ENCODE measurements around the gene CWF19L1.
"Not testable (repeated sequence)": the region's sequence is repeated elsewhere in the genome, so short reads cannot be mapped to it uniquely, and the experiment has no call there.

CWF19L1 gene

DNA sequence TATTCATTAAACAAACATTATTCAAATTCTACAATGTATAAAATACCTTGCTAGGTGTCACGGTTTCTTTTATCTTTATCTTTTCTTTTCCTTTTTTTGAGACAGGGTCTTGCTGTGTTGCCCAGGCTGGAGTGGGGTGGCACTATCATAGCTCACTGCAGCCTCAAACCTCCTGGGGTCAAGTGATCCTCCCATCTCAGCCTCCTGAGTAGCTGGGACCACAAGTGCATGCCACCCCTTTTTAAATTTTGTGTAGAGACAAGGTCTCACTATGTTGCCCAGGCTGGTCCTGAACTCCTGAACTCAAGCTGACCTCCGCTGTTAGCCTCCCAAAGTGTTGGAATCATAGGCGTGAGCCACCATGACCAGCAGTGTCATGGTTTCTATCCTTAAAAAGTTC lies 37.0 kb upstream of the CWF19L1 start:
- Histone ChIP-seq H3K4me1 (ENCODE audit: control insufficient read depth in 1 of 2, insufficient read depth in 1 of 2, low read depth in 1 of 2, low read length in 1 of 2) (no peaks in the 10 kb centered on the region), H3K4me3 (ENCODE audit: low read depth in 1 of 2, low read length in 1 of 2) (no peak overlapping the region), H3K36me3 (no peaks in the 10 kb centered on the region), H3K27me3 (peaks cover 56% of the 10 kb centered on the region), H3K27ac (no peak overlapping the region), H3K9me3 (no peaks in the 10 kb centered on the region)
- TF ChIP-seq, protein P1, sequence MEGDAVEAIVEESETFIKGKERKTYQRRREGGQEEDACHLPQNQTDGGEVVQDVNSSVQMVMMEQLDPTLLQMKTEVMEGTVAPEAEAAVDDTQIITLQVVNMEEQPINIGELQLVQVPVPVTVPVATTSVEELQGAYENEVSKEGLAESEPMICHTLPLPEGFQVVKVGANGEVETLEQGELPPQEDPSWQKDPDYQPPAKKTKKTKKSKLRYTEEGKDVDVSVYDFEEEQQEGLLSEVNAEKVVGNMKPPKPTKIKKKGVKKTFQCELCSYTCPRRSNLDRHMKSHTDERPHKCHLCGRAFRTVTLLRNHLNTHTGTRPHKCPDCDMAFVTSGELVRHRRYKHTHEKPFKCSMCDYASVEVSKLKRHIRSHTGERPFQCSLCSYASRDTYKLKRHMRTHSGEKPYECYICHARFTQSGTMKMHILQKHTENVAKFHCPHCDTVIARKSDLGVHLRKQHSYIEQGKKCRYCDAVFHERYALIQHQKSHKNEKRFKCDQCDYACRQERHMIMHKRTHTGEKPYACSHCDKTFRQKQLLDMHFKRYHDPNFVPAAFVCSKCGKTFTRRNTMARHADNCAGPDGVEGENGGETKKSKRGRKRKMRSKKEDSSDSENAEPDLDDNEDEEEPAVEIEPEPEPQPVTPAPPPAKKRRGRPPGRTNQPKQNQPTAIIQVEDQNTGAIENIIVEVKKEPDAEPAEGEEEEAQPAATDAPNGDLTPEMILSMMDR (IDR thresholded peaks at IDR 0.05): no peak

DNA sequence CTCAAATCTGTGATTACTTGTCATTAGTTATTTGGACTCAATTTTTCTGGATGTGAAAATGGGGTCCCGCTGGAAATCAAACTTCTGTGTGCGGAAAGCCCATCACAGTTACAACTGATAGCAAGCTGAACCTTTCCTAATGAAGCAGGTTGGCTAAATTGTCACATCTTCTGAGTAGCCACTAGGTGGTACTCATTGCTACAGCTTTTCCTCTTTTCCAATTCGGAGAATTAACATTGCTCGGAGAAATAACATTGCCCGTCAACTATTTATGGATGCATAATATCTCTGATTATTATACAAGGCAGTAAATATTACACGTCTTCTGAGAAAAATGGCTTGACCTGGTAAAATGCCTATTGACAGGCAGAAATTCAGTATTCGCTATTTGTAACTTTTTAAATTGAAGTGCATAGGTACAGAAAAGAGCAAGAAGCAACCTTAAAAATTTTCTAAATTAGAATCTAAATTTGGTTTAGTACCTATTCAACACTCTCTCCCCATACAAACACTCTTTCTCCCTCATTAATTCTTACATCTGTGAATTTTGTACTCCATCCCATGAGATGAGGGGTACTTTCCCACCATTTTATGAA lies 36.4 kb upstream of the CWF19L1 start:
- H3K4me3 ChIP-seq (ENCODE audit: low read depth in 1 of 2, low read length in 1 of 2): no peak overlapping the region
- H3K27ac ChIP-seq: no peak overlapping the region
- no peaks in the 10 kb centered on the region for H3K4me1 ChIP-seq (ENCODE audit: control insufficient read depth in 1 of 2, insufficient read depth in 1 of 2, low read depth in 1 of 2, low read length in 1 of 2)
- TF ChIP-seq, protein P1 (IDR thresholded peaks at IDR 0.05): peak; percentile 39
- H3K27me3 ChIP-seq: peaks cover 53% of the 10 kb centered on the region
- no peaks in the 10 kb centered on the region for H3K36me3 ChIP-seq
- no peaks in the 10 kb centered on the region for H3K9me3 ChIP-seq

DNA sequence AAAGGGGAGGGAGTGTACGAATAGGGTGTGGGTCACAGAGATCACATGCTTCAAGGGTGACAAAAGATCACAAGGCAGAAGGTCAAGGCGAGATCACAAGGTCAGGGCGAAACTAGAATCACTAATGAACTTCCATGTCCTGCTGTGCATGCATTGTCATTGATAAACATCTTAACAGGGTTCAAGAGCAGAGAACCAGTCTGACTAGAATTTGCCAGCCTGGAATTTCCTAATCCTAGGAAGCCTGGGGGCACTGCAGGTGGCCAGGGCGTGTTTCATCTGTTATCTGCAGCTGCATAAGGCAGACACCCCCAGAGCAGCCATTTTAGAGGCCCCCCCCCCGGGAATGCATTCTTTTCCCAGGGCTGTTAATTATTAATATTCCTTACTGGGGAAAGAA lies 33.7 kb upstream of the CWF19L1 start:
- H3K36me3 ChIP-seq, H3K27ac ChIP-seq: not testable (repeated sequence)

DNA sequence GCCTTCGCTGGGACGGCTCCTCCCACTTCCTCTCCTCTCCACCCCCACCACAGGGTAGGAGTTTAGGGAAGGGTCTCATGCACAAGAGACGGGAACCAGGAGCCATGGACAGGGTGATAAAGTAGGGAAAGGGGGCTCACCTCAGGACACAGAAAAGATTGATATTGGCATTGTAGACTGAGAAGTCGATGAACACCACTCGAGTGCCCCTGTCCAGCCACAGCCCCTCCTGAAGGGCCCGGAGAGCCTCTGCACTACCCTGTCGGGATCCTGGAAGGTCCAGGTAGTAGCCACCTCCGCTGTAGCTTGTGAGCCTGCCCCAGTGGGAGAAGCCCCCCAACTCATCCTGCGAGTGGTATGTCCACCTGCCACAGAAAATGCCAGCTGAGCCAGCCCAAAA lies 29.8 kb upstream of the CWF19L1 start:
- H3K36me3 ChIP-seq: no peaks in the 10 kb centered on the region
- H3K4me3 ChIP-seq (ENCODE audit: low read depth in 1 of 2, low read length in 1 of 2): no peak overlapping the region
- no peak overlapping the region for H3K27ac ChIP-seq
- TF ChIP-seq, protein P1 (IDR thresholded peaks at IDR 0.05): no peak
- peaks cover 47% of the 10 kb centered on the region for H3K27me3 ChIP-seq
- H3K9me3 ChIP-seq: no peaks in the 10 kb centered on the region
- H3K4me1 ChIP-seq (ENCODE audit: control insufficient read depth in 1 of 2, insufficient read depth in 1 of 2, low read depth in 1 of 2, low read length in 1 of 2): peaks cover under 1 to 2% of the 10 kb centered on the region in 2 experiments

More for the DNA sequence above, 33.7 kb upstream of the CWF19L1 start:
- H3K9me3 ChIP-seq; H3K4me1 ChIP-seq (ENCODE audit: control insufficient read depth in 1 of 2, insufficient read depth in 1 of 2, low read depth in 1 of 2, low read length in 1 of 2); H3K4me3 ChIP-seq (ENCODE audit: low read depth in 1 of 2, low read length in 1 of 2): not testable (repeated sequence)
- peaks cover 61% of the 10 kb centered on the region for H3K27me3 ChIP-seq

DNA sequence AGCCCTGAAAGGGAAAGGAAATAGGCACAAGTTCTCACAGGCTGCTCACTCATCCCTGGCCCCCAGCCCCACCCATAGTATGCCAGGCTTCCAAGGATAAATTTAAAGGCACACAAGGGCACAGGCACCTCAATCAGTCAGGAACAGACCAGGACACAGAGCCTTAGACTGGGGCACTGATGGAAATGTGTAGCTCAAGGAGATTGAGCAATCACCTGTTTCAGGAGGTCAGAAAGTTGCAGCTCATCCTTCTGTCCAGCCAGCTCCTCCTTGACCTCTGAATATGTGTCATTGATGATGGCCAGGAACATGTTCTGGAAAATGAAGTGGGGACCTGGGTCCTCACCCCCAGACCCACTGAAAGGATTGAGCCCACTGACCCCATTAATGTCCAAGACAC lies 25.6 kb upstream of the CWF19L1 start:
- TF ChIP-seq, protein P1 (IDR thresholded peaks at IDR 0.05): no peak
- Histone ChIP-seq H3K27ac (no peak overlapping the region), H3K27me3 (peaks cover 32% of the 10 kb centered on the region), H3K9me3 (no peaks in the 10 kb centered on the region), H3K36me3 (no peaks in the 10 kb centered on the region), H3K4me3 (ENCODE audit: low read depth in 1 of 2, low read length in 1 of 2) (no peak overlapping the region), H3K4me1 (ENCODE audit: control insufficient read depth in 1 of 2, insufficient read depth in 1 of 2, low read depth in 1 of 2, low read length in 1 of 2) (peaks cover 19 to 21% of the 10 kb centered on the region in 2 experiments)

DNA sequence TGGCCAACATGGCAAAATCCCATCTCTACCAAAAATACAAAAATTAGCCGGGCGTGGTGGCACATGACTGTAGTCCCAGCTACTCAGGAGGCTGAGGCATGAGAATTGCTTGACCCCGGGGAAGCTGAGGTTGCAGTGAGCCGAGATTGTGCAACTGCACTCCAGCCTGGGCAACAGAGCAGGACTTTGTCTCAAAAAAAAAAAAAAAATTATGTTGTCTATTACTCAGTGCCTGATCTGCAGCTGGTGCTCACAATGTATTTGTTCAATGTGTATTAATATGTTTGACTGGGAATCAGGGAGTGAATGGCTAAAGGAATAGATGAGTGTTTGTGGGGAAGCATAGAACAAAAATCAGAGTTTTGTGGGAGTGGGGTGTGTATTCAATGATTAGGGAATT lies 24.9 kb upstream of the CWF19L1 start:
- not testable (repeated sequence) for H3K36me3 ChIP-seq; H3K27ac ChIP-seq; H3K9me3 ChIP-seq; H3K4me3 ChIP-seq (ENCODE audit: low read depth in 1 of 2, low read length in 1 of 2)
- Histone ChIP-seq H3K27me3 (peaks cover 25% of the 10 kb centered on the region), H3K4me1 (ENCODE audit: control insufficient read depth in 1 of 2, insufficient read depth in 1 of 2, low read depth in 1 of 2, low read length in 1 of 2) (peaks cover 19 to 22% of the 10 kb centered on the region in 2 experiments)
